ENCODE measurements around the gene ERBIN.
A peak's percentile ranks its signal among the peaks of the same experiment; 100 is the strongest.

Gene ERBIN

DNA sequence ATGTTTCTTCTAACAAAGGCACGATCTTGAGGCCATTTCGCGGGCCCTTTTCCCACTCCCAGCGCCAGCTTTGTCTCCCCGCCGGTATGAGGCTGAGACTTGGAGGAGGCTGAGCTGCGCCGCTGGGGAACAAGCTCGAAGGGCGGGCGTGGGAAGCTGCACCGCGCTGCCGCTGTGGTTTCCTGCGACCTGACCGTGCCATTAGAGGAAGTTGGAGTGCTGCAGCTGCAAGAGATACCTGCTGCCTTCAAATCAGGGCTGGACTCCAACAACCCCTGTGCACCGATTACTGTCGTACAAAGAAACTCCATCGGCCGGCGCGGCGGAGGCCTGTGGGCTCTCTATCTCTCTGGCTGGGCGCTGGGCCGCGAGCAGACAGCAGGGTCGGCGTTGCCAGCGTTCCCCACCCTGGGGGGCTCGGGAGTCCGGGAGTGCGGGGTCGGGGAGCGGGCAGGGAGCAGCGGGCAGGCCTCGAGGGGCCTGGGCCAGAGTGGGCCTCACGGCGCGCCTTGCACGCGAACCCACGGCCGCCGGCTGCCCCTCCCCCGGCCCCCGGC is 1.3 kb upstream of the ERBIN start:
- Histone ChIP-seq H3K36me3 (ENCODE audit: control insufficient read depth, low read length) (peaks cover 34% of the 10 kb centered on the region), H3K79me2 (ENCODE audit: control insufficient read depth, low read length) (peaks cover 42% of the 10 kb centered on the region), H3K4me1 (ENCODE audit: control insufficient read depth, low read length) (peaks cover 35% of the 10 kb centered on the region), H3K4me3 (ENCODE audit: low read length) (peak overlapping the region; percentile 83), H3K4me2 (ENCODE audit: low read length) (peak overlapping the region; percentile 80), H3K27ac (ENCODE audit: low read depth, low read length) (peak overlapping the region; percentile 89), H4K20me1 (ENCODE audit: control insufficient read depth, insufficient read depth, low read depth, low read length) (peaks cover 17% of the 10 kb centered on the region), H3K27me3 (ENCODE audit: control insufficient read depth, low read length) (no peaks in the 10 kb centered on the region), H3K9me2 (replicated peaks; ENCODE audit: control insufficient read depth, low read length) (no peaks in the 10 kb centered on the region), H3F3A (ENCODE audit: control insufficient read depth, insufficient read depth) (peaks cover 13% of the 10 kb centered on the region), H3K9me3 (ENCODE audit: control insufficient read depth, insufficient read depth, low read length) (no peaks in the 10 kb centered on the region)
- TF ChIP-seq EZH2phosphoT487 (IDR thresholded peaks at IDR 0.05; ENCODE audit: borderline replicate concordance, low read length), result no peak

DNA sequence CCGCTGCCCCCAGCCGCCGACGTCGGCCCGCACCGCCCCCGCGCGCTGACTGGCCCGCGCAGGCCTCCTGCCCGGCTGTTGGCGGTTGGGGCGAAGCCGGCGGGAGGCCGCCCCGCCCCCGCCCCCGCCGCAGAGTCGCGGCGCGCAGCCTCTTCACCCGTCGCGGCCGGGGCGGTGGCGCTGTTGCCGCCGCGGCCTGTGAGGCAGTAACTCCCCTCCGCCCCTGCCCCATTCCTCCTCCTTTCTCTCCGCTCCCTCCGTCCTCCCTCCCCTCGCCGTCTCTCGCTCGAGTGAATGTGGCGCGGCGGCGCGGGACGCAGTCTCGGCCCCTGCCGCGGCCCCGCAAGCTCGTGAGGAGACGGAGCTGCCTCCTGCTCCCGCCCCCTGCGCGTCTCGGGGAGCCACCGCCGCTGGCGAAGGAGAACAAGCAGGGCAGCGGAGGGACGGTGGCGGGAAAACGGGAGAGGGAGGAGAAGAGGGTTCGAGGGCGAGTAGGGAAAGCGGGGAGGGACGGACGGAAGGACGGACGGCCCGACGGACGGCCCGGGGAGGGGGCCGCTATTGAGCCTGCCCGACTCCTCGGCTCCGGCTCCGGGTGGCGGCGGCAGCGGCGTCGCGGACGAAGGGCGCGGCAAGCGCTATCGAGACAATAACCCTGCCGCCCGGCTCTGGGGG is 637 bp upstream of the ERBIN start:
- Histone ChIP-seq H3K4me3 (ENCODE audit: low read length) (peak overlapping the region; percentile 87), H3F3A (ENCODE audit: control insufficient read depth, insufficient read depth) (peaks cover 15% of the 10 kb centered on the region), H3K9me3 (ENCODE audit: control insufficient read depth, insufficient read depth, low read length) (no peaks in the 10 kb centered on the region), H3K4me1 (ENCODE audit: control insufficient read depth, low read length) (peaks cover 41% of the 10 kb centered on the region), H3K27me3 (ENCODE audit: control insufficient read depth, low read length) (no peaks in the 10 kb centered on the region), H3K36me3 (ENCODE audit: control insufficient read depth, low read length) (peaks cover 37% of the 10 kb centered on the region), H3K27ac (ENCODE audit: low read depth, low read length) (peak overlapping the region; percentile 89), H3K4me2 (ENCODE audit: low read length) (peak overlapping the region; percentile 91), H3K9me2 (replicated peaks; ENCODE audit: control insufficient read depth, low read length) (no peaks in the 10 kb centered on the region), H4K20me1 (ENCODE audit: control insufficient read depth, insufficient read depth, low read depth, low read length) (peaks cover 17% of the 10 kb centered on the region), H3K79me2 (ENCODE audit: control insufficient read depth, low read length) (peaks cover 48% of the 10 kb centered on the region)
- TF ChIP-seq, protein P1, sequence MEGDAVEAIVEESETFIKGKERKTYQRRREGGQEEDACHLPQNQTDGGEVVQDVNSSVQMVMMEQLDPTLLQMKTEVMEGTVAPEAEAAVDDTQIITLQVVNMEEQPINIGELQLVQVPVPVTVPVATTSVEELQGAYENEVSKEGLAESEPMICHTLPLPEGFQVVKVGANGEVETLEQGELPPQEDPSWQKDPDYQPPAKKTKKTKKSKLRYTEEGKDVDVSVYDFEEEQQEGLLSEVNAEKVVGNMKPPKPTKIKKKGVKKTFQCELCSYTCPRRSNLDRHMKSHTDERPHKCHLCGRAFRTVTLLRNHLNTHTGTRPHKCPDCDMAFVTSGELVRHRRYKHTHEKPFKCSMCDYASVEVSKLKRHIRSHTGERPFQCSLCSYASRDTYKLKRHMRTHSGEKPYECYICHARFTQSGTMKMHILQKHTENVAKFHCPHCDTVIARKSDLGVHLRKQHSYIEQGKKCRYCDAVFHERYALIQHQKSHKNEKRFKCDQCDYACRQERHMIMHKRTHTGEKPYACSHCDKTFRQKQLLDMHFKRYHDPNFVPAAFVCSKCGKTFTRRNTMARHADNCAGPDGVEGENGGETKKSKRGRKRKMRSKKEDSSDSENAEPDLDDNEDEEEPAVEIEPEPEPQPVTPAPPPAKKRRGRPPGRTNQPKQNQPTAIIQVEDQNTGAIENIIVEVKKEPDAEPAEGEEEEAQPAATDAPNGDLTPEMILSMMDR (IDR thresholded peaks at IDR 0.05; ENCODE audit: low read depth, low read length, poor library complexity, severe bottlenecking), result peak; percentile 52
- no peak for TF ChIP-seq EZH2phosphoT487 (IDR thresholded peaks at IDR 0.05; ENCODE audit: borderline replicate concordance, low read length)

DNA sequence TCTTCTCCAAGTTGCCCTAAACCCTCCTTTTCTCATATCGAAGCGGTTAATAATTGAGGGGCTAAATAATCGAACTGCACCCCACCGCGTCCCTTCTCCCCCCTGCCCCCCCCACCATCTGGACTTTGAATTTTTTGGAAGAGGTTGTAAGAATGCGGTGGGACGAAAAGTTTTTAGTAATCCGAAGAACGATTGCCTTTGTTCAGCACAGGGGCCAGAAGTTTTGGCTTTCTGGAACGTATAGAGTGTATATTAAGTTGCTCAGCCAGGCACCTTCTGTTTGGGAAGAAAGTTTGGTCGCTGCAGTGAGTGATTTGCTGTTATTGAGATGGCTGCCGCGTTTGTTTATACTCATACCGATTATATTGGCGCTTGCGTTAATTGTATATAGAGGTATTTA is 518 bp downstream of the ERBIN start:
- peak overlapping the region; percentile 91 for H3K4me2 ChIP-seq (ENCODE audit: low read length)
- no peak for TF ChIP-seq EZH2phosphoT487 (IDR thresholded peaks at IDR 0.05; ENCODE audit: borderline replicate concordance, low read length)
- TF ChIP-seq, protein P1 (IDR thresholded peaks at IDR 0.05; ENCODE audit: low read depth, low read length, poor library complexity, severe bottlenecking), result no peak
- peak overlapping the region; percentile 87 for H3K4me3 ChIP-seq (ENCODE audit: low read length)
- peaks cover 43% of the 10 kb centered on the region for H3K36me3 ChIP-seq (ENCODE audit: control insufficient read depth, low read length)
- H4K20me1 ChIP-seq (ENCODE audit: control insufficient read depth, insufficient read depth, low read depth, low read length), result peaks cover 17% of the 10 kb centered on the region
- H3K27ac ChIP-seq (ENCODE audit: low read depth, low read length), result peak overlapping the region; percentile 89
- peaks cover 60% of the 10 kb centered on the region for H3K79me2 ChIP-seq (ENCODE audit: control insufficient read depth, low read length)
- peaks cover 39% of the 10 kb centered on the region for H3K4me1 ChIP-seq (ENCODE audit: control insufficient read depth, low read length)
- H3K9me3 ChIP-seq (ENCODE audit: control insufficient read depth, insufficient read depth, low read length), result no peaks in the 10 kb centered on the region
- H3K9me2 ChIP-seq (replicated peaks; ENCODE audit: control insufficient read depth, low read length), result no peaks in the 10 kb centered on the region
- no peaks in the 10 kb centered on the region for H3K27me3 ChIP-seq (ENCODE audit: control insufficient read depth, low read length)
- peaks cover 15% of the 10 kb centered on the region for H3F3A ChIP-seq (ENCODE audit: control insufficient read depth, insufficient read depth)
